OCI-LY3 (cell line): ENCODE measurements around the gene AGFG1.

Experiments
- H2AFZ ChIP-seq: fragments of 200-600, 300-600 bp; shearing (Covaris generic); 2 replicates; pipeline ENCODE4 v1.6.0; 2014; ENCODE audit warnings: antibody characterized with exemption, low read depth, low read length
- H3K27ac ChIP-seq: fragments of 200-600, 300-600 bp; sonication (generic); 2 replicates; pipeline ENCODE4 v1.5.1; 2014; ENCODE audit warnings: mild to moderate bottlenecking, low read length, moderate library complexity, mixed read lengths
- H3K27me3 ChIP-seq: fragments of 200-600, 300-600 bp; sonication (generic); 2 replicates; pipeline ENCODE4 v1.6.1; 2014; ENCODE audit warnings: low read depth, low read length, mixed read lengths
- H3K36me3 ChIP-seq: fragments of 200-600, 300-600 bp; sonication (generic); replicated peaks from 2 replicates; pipeline ENCODE3; 2014; ENCODE audit warnings: low read depth, low read length, mixed read lengths
- H3K4me1 ChIP-seq: fragments of 300-600, 200-600 bp; sonication (generic); 2 replicates; pipeline ENCODE4 v1.6.1; 2014; ENCODE audit warnings: low read length, mixed read lengths
- H3K4me2 ChIP-seq: fragments of 200-600, 300-600 bp; sonication (generic); 2 replicates; pipeline ENCODE4 v1.6.1; 2014; ENCODE audit warnings: low read length, mixed read lengths
- H3K4me3 ChIP-seq: fragments of 300-600, 200-600 bp; sonication (generic); 2 replicates; pipeline ENCODE4 v1.5.1; 2014; ENCODE audit warnings: antibody characterized with exemption, mild to moderate bottlenecking, low read length, moderate library complexity
- H3K79me2 ChIP-seq: fragments of 300-600, 200-600 bp; shearing (Covaris generic); 2 replicates; pipeline ENCODE4 v1.6.1; 2014; ENCODE audit warnings: mild to moderate bottlenecking, low read length, mixed read lengths
- H3K9ac ChIP-seq: fragments of 300-600, 200-600 bp; shearing (Covaris generic); 2 replicates; pipeline ENCODE4 v1.6.0; 2014; ENCODE audit warnings: mild to moderate bottlenecking, low read length, moderate library complexity
- H3K9me3 ChIP-seq: fragments of 200-600, 300-600 bp; shearing (Covaris generic); 2 replicates; pipeline ENCODE4 v1.6.1; 2014; ENCODE audit warnings: low read length, mixed read lengths; ENCODE audit not compliant: insufficient read depth
- H4K20me1 ChIP-seq: fragments of 200-600, 300-600 bp; sonication (generic); 2 replicates; pipeline ENCODE4 v1.6.1; 2016; ENCODE audit warnings: low read length, mixed read lengths; ENCODE audit not compliant: insufficient read depth
- EZH2phosphoT487 ChIP-seq: fragments of 200-600 bp; shearing (Covaris generic); IDR thresholded peaks from 2 replicates; pipeline ENCODE4 v1.6.1; 2018; ENCODE audit warnings: antibody characterized with exemption, mixed run types, low read depth
- TF ChIP-seq, protein P1 (sequence below): fragments of 200-600, 300-600 bp; sonication (generic); IDR thresholded peaks from 2 replicates; pipeline ENCODE4 v1.5.1; 2014; ENCODE audit warnings: antibody characterized with exemption, low read length, low read depth

Gene AGFG1

DNA sequence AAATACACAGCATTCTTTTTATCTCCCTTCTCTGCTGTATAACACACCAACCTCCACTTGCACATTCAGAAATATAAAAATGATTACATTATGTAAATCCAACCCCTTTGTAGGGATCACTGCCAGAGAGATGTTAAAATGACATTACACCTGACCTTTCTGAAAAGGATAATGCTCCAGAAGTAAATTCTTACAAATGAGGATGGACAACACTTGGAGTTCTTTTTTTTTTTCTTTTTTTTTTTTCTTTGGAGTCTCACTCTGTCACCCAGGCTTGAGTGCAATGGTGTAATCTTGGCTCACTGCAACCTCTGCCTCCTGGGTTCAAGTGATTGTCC lies 20.3 kb upstream of the AGFG1 start:
- Histone ChIP-seq H2AFZ (no peak overlapping the region), H4K20me1 (no peaks in the 10 kb centered on the region), H3K36me3 (no peaks in the 10 kb centered on the region), H3K9me3 (no peaks in the 10 kb centered on the region), H3K79me2 (no peaks in the 10 kb centered on the region), H3K4me3 (no peak overlapping the region), H3K4me1 (peaks cover 10% of the 10 kb centered on the region), H3K9ac (no peak overlapping the region), H3K27ac (no peak overlapping the region), H3K27me3 (no peaks in the 10 kb centered on the region), H3K4me2 (no peak overlapping the region)
- TF ChIP-seq, protein P1, sequence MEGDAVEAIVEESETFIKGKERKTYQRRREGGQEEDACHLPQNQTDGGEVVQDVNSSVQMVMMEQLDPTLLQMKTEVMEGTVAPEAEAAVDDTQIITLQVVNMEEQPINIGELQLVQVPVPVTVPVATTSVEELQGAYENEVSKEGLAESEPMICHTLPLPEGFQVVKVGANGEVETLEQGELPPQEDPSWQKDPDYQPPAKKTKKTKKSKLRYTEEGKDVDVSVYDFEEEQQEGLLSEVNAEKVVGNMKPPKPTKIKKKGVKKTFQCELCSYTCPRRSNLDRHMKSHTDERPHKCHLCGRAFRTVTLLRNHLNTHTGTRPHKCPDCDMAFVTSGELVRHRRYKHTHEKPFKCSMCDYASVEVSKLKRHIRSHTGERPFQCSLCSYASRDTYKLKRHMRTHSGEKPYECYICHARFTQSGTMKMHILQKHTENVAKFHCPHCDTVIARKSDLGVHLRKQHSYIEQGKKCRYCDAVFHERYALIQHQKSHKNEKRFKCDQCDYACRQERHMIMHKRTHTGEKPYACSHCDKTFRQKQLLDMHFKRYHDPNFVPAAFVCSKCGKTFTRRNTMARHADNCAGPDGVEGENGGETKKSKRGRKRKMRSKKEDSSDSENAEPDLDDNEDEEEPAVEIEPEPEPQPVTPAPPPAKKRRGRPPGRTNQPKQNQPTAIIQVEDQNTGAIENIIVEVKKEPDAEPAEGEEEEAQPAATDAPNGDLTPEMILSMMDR, result no peak
- no peak for TF ChIP-seq EZH2phosphoT487

- Histone ChIP-seq H3K27ac (no peak overlapping the region), H3K4me1 (peaks cover 10% of the 10 kb centered on the region), H3K4me2 (no peak overlapping the region)
These were observed 18.1 kb upstream of the AGFG1 start for GRCh38 chr2:227453810-227454209.

DNA sequence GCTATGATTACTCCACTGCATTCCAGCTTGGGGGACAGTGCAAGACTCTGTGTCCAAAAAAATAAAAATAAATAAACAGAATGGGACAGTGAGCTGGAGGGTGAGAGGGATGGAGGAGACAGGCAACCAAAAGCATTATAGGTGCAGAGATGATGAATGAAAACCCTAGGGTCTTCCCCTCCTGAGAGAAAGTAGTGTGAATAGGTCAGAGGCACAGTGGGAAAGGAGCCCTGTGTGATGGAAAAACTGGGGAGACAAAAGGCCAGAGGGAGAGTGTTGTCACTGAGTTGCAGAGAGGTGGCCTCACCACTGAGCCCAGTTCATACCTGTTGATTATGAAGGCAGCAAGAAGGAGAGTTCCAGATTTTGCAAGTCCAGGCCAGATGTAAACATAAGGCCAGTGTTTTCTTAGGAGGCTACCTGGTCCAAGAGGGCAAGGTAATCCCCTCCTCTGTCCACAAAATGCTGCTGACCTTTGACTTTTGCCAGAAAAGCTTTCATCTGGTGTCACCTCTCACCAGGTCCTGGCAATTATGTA lies 17.6 kb upstream of the AGFG1 start:
- Histone ChIP-seq H3K4me2 (no peak overlapping the region), H3K4me1 (peaks cover 10% of the 10 kb centered on the region), H3K27ac (no peak overlapping the region)

More at GRCh38 chr2:227453810-227454209, 18.1 kb upstream of the AGFG1 start:
- H3K79me2 ChIP-seq, result no peaks in the 10 kb centered on the region
- H4K20me1 ChIP-seq, result no peaks in the 10 kb centered on the region
- no peak overlapping the region for H2AFZ ChIP-seq
- no peak overlapping the region for H3K9ac ChIP-seq
- TF ChIP-seq, protein P1, result no peak
- H3K9me3 ChIP-seq, result no peaks in the 10 kb centered on the region
- no peaks in the 10 kb centered on the region for H3K36me3 ChIP-seq
- no peaks in the 10 kb centered on the region for H3K27me3 ChIP-seq
- H3K4me3 ChIP-seq, result no peak overlapping the region

DNA sequence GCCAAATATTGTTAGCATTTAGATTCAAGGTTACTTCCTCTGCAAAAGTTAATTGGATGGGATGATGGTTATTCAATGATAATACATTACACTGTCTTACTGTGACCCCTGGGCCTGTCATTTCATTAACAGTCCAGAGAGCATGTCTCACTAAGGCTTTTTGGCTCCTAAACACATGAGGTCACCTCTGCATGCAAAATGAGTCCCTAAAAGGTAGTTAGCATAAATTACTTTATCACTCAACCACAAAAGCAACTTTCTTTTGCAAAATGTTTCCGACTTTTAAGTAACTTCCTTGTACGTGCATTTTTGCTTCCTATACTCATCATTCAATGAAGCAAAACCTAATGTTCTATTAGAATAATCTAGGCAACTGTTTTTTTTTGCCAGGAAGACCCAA lies 16.8 kb upstream of the AGFG1 start:
- Histone ChIP-seq H3K36me3 (no peaks in the 10 kb centered on the region), H2AFZ (no peak overlapping the region), H3K4me1 (peaks cover 18% of the 10 kb centered on the region), H3K27ac (no peak overlapping the region), H3K4me3 (no peak overlapping the region), H3K9ac (no peak overlapping the region), H4K20me1 (no peaks in the 10 kb centered on the region), H3K79me2 (no peaks in the 10 kb centered on the region), H3K9me3 (no peaks in the 10 kb centered on the region), H3K27me3 (no peaks in the 10 kb centered on the region), H3K4me2 (0 out of 2 replicates have a peak overlapping the region, but pooled peaks have one; percentile 12)
- no peak for TF ChIP-seq EZH2phosphoT487
- TF ChIP-seq, protein P1, result no peak

More for the DNA sequence above, 17.6 kb upstream of the AGFG1 start:
- Histone ChIP-seq H2AFZ (no peak overlapping the region), H3K4me3 (no peak overlapping the region), H3K36me3 (no peaks in the 10 kb centered on the region), H3K9me3 (no peaks in the 10 kb centered on the region), H3K27me3 (no peaks in the 10 kb centered on the region), H3K79me2 (no peaks in the 10 kb centered on the region), H3K9ac (no peak overlapping the region), H4K20me1 (no peaks in the 10 kb centered on the region)
- TF ChIP-seq, protein P1, result no peak
- no peak for TF ChIP-seq EZH2phosphoT487
